Hepatocyte (in vitro differentiated cells): ENCODE data around the gene SLC9C2. TPM values are rescaled to one million over a fixed set of nuclear protein-coding genes. Genes with fewer than 3 reads are reported as not detected.

Source experiments
- DNase-seq: peaks from one replicate; pipeline ENCODE4 v3.0.0-alpha.2; 2016; ENCODE audit warnings: low spot score
- H2AFZ ChIP-seq: fragments of 200-600 bp; sonication (generic); 2 replicates; pipeline ENCODE4 v1.6.0; 2016; ENCODE audit warnings: antibody characterized with exemption, mild to moderate bottlenecking
- H3K27ac ChIP-seq: fragments of 200-600 bp; sonication (generic); 2 replicates; pipeline ENCODE4 v1.5.1; 2016; ENCODE audit warnings: mild to moderate bottlenecking
- H3K27me3 ChIP-seq: fragments of 200-600 bp; sonication (generic); 2 replicates; pipeline ENCODE4 v1.6.1; 2016
- H3K36me3 ChIP-seq: fragments of 200-600 bp; sonication (generic); replicated peaks from 2 replicates; pipeline ENCODE4 v1.5.1; 2016; ENCODE audit warnings: low read depth; ENCODE audit not compliant: insufficient read depth
- H3K4me1 ChIP-seq: fragments of 200-600 bp; sonication (generic); 2 replicates; pipeline ENCODE4 v1.5.1; 2016; ENCODE audit warnings: mild to moderate bottlenecking, moderate library complexity; ENCODE audit not compliant: insufficient read depth
- H3K4me2 ChIP-seq: fragments of 200-600 bp; sonication (generic); 2 replicates; pipeline ENCODE4 v1.6.0; 2016
- H3K4me3 ChIP-seq: fragments of 200-600 bp; sonication (generic); 2 replicates; pipeline ENCODE4 v1.5.1; 2016; ENCODE audit warnings: mild to moderate bottlenecking
- H3K79me2 ChIP-seq: fragments of 200-600 bp; sonication (generic); 2 replicates; pipeline ENCODE4 v1.6.0; 2017; ENCODE audit warnings: mild to moderate bottlenecking
- H3K9me2 ChIP-seq: fragments of 200-600 bp; sonication (generic); replicated peaks from 2 replicates; pipeline ENCODE4 v1.6.0; 2017; ENCODE audit warnings: mild to moderate bottlenecking; ENCODE audit not compliant: insufficient read depth
- H3K9me3 ChIP-seq: fragments of 200-600 bp; sonication (generic); 2 replicates; pipeline ENCODE4 v1.5.1; 2016; ENCODE audit warnings: low read depth, mild to moderate bottlenecking
- H4K20me1 ChIP-seq: fragments of 200-600 bp; sonication (generic); 2 replicates; pipeline ENCODE4 v1.6.0; 2016; ENCODE audit warnings: mild to moderate bottlenecking; ENCODE audit not compliant: insufficient read depth, poor library complexity, severe bottlenecking
- EZH2 ChIP-seq: fragments of 200-600 bp; sonication (generic); IDR thresholded peaks from 2 replicates; pipeline ENCODE4 v1.6.1; 2016; ENCODE audit warnings: antibody characterized with exemption, mild to moderate bottlenecking, borderline replicate concordance
- EZH2phosphoT487 ChIP-seq: fragments of 200-600 bp; sonication (generic); IDR thresholded peaks from one replicate; pipeline ENCODE4 v1.6.1; 2018; ENCODE audit warnings: antibody characterized with exemption, mild to moderate bottlenecking, low read depth, moderate library complexity; ENCODE audit not compliant: unreplicated experiment, severe bottlenecking
- WGBS: methylation state at CpG from one replicate; pipeline ENCODE4 v1.1.6; 2016; ENCODE audit warnings: low lambda C conversion rate; ENCODE audit errors: missing lambda C conversion rate; 5-methylcytosine and 5-hydroxymethylcytosine counted together
- polyA plus RNA-seq: library from polyadenylated mRNA; unstranded; fragments of >200 nt; fragmentation: Nextera tagmentation; extraction: Ambion mirVana; gene quantifications from 2 replicates; pipeline ENCODE4 v1.2.1, GENCODE V29; 2016
- total RNA-seq: library from RNA; depleted of rRNA; stranded (reverse); fragments of >200 nt; gene quantifications from 2 replicates; pipeline ENCODE4 v1.2.3, GENCODE V29; 2014
- TF ChIP-seq, protein P1 (sequence below): fragments of 200-600 bp; sonication (generic); IDR thresholded peaks from 2 replicates; pipeline ENCODE4 v1.5.1; 2016; ENCODE audit warnings: antibody characterized with exemption, mild to moderate bottlenecking; ENCODE audit not compliant: poor library complexity

SLC9C2 gene
- total and polyA plus RNA-seq, 2 experiments from 2014 or later, result 0.77 to 1.1 TPM

DNA sequence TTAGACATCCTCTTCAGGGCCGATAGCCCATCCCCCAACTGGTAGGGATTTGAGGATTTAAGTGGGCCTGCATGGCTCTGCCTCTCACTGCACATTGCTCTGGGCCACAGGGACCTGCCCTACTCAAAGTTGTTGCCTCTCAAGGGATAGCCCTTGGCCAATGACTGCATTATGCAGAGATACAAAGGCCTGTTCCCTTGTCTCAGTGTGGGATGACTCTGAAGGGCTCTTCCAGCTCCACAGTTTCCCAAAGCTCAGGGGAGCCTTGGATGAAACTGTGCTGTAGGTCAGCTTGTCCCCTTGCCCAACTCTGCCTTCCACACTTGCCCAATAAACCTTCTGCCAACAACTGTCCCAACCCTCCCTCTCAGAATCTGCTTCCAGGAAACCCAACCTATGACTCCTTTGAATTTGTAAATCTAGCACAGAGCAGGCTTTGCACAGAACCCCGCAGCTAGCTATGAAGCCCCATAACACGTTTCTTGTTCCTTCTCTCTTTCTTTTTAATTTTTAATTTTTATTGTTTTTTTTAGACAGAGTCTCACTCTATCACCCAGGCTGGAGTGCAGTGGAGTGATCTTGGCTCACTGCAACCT is 42.5 kb downstream of the SLC9C2 start:
- WGBS, result 93% methylated on average over 3 of the region's 3 CpGs
- H2AFZ ChIP-seq, result no peak overlapping the region
- no peak overlapping the region for H3K27ac ChIP-seq
- no peaks in the 10 kb centered on the region for H3K36me3 ChIP-seq
- no peaks in the 10 kb centered on the region for H3K79me2 ChIP-seq
- H3K9me3 ChIP-seq, result no peaks in the 10 kb centered on the region
- H3K9me2 ChIP-seq, result no peaks in the 10 kb centered on the region
- TF ChIP-seq EZH2phosphoT487 (no peak), EZH2 (no peak)
- TF ChIP-seq, protein P1, sequence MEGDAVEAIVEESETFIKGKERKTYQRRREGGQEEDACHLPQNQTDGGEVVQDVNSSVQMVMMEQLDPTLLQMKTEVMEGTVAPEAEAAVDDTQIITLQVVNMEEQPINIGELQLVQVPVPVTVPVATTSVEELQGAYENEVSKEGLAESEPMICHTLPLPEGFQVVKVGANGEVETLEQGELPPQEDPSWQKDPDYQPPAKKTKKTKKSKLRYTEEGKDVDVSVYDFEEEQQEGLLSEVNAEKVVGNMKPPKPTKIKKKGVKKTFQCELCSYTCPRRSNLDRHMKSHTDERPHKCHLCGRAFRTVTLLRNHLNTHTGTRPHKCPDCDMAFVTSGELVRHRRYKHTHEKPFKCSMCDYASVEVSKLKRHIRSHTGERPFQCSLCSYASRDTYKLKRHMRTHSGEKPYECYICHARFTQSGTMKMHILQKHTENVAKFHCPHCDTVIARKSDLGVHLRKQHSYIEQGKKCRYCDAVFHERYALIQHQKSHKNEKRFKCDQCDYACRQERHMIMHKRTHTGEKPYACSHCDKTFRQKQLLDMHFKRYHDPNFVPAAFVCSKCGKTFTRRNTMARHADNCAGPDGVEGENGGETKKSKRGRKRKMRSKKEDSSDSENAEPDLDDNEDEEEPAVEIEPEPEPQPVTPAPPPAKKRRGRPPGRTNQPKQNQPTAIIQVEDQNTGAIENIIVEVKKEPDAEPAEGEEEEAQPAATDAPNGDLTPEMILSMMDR, result no peak
- no peaks in the 10 kb centered on the region for H4K20me1 ChIP-seq
- no peak overlapping the region for H3K4me2 ChIP-seq
- no peak for DNase-seq
- H3K4me3 ChIP-seq, result no peak overlapping the region
- no peaks in the 10 kb centered on the region for H3K27me3 ChIP-seq
- H3K4me1 ChIP-seq, result no peaks in the 10 kb centered on the region

DNA sequence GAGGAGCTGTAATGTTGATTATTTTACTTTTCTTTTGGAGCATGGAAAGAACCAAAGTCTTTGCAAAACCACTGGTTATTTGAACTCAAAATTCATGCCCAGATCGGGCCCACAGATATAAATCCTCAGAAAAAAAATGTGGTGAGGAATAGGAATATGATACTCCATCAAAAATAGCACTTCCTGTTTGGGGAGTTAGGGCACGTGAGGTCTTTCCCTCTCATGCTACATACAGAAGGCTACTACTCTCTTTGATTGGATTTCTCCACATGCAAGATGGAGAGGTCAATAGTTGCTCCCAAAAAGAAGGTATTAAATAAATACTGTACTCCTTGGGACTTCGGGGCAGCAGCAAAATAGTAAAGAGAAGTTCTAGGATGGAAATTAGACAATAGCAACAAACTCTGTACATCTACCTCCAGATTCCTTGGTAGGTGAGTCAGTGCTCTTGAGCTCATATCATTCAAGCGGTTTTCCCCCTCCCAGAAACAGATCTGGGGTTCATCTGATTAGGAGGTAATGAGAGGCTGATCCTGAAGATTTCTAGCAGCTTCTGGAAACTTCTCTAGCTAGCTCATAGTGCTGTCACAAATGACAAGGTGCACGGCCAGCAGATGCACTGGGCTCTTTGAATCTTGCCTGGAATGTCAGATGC is 47.1 kb downstream of the SLC9C2 start:
- H3K4me3 ChIP-seq, result no peak overlapping the region
- TF ChIP-seq EZH2phosphoT487 (no peak), EZH2 (no peak)
- TF ChIP-seq, protein P1, result no peak
- no peak overlapping the region for H3K27ac ChIP-seq
- H4K20me1 ChIP-seq, result no peaks in the 10 kb centered on the region
- no peak for DNase-seq
- no peaks in the 10 kb centered on the region for H3K36me3 ChIP-seq
- no peaks in the 10 kb centered on the region for H3K9me2 ChIP-seq
- H3K27me3 ChIP-seq, result no peaks in the 10 kb centered on the region
- H3K79me2 ChIP-seq, result no peaks in the 10 kb centered on the region
- H3K4me2 ChIP-seq, result no peak overlapping the region
- no peak overlapping the region for H2AFZ ChIP-seq
- H3K9me3 ChIP-seq, result no peaks in the 10 kb centered on the region
- WGBS, result 80% methylated on average over 5 of the region's 5 CpGs
- no peaks in the 10 kb centered on the region for H3K4me1 ChIP-seq

DNA sequence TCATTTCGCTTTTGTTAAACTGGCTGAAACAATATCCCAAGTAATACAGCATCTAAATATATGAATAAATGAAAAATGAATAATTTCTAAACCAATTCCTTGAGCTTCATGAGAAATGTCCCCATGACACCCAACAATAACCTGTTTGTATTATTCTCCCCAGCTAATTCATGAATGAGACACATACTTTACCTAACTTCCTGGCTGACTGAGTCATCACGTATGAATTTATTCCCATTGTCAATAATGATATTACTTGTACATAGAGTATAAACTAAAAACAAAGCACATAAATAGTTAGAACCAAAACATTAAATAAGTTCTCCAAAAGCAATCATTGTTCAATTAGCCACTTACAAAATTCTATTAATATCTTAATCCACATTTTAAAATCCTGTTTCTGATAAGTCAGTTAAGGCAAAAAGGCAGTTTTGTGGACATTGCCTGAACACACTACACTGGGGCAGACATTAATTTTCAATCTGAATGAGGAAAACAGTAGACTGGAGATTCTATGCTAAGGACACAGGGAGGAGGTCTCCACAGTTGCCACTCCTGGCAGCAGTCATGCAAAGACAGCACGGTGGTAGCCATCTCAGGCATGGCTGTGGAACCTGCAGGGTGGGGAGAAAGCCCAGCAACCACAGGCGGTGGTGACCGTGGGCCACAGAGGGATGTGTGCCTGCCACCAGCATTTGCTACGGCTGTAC is 48.2 kb downstream of the SLC9C2 start:
- no peak overlapping the region for H3K4me3 ChIP-seq

More for the DNA sequence above, 48.2 kb downstream of the SLC9C2 start:
- TF ChIP-seq, protein P1, result no peak
- no peak for TF ChIP-seq EZH2phosphoT487
- TF ChIP-seq EZH2, result no peak
- no peaks in the 10 kb centered on the region for H3K4me1 ChIP-seq
- no peaks in the 10 kb centered on the region for H3K9me2 ChIP-seq
- H3K79me2 ChIP-seq, result no peaks in the 10 kb centered on the region
- no peak overlapping the region for H2AFZ ChIP-seq
- H3K9me3 ChIP-seq, result no peaks in the 10 kb centered on the region
- no peaks in the 10 kb centered on the region for H3K36me3 ChIP-seq
- H4K20me1 ChIP-seq, result no peaks in the 10 kb centered on the region
- H3K27me3 ChIP-seq, result no peaks in the 10 kb centered on the region
- no peak for DNase-seq
- no peak overlapping the region for H3K27ac ChIP-seq
- no peak overlapping the region for H3K4me2 ChIP-seq
- WGBS, result 92% methylated on average over 6 of the region's 6 CpGs
